HG03039 (cell line): ENCODE data around the gene CLASP1.
"Not testable (repeated sequence)": the region's sequence is repeated elsewhere in the genome, so short reads cannot be mapped to it uniquely, and the experiment has no call there.

Experiments
- ATAC-seq: cut with Tn5 transposase; IDR thresholded peaks from one replicate; pipeline ENCODE4 v1.9.1; 2021; ENCODE audit warnings: mild to moderate bottlenecking, moderate library complexity; ENCODE audit not compliant: unreplicated experiment

Gene CLASP1

DNA sequence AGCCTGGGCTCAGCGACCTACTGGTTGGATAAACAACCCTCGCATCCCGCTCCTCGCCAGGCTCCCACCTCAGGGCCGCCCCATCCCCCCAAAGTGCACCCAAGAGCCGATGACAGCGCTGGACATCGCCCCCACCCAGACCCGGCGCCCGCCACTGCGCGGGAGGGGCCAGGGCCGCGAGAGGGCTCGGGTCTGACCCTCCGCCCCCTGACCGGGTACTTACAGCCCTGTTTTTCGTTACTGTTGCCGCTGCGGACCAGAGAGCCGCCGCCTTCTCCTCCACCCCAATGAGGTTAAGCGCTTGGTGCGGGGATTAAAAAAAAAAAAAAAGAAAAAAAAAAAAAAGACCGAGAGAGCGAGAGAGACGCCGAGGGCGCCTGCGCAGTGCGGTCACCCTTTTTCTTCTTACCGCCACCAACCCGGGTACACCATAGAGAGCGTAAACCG lies at the start of gene CLASP1:
CLASP1 (minus strand) TSS at position 314 of the 447 bp plus-strand sequence. CDS start 43,567 bp downstream, outside the sequence.
- peak; percentile 25 for ATAC-seq

DNA sequence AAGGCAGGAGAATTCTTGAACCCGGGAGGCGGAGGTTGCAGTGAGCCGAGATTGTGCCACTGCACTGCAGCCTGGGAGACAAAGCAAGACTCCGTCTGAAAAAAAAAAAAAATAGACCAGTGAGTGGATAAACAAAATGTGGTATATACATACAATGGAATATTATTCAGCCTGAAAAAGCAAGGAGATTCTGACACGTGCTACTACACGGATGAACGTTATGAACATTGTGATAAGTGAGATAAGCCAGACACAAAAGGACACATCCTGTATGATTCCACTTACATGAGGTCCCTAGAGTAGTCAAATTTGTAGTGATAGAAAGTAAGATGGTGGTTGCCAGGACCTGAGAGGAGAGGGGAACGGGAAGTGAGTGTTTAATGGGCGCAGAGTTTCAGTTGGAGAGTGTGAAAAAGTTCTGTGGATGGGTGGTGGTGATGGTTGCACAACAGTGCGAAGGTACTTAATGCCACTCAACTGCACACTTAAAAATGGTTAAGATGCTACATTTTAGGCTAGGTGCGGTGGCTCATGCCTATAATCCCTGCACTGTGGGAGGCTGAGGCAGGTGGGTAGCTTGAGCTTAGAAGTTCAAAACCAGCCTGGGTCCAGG lies 49.2 kb upstream of the CLASP1 start:
- ATAC-seq: no peak

DNA sequence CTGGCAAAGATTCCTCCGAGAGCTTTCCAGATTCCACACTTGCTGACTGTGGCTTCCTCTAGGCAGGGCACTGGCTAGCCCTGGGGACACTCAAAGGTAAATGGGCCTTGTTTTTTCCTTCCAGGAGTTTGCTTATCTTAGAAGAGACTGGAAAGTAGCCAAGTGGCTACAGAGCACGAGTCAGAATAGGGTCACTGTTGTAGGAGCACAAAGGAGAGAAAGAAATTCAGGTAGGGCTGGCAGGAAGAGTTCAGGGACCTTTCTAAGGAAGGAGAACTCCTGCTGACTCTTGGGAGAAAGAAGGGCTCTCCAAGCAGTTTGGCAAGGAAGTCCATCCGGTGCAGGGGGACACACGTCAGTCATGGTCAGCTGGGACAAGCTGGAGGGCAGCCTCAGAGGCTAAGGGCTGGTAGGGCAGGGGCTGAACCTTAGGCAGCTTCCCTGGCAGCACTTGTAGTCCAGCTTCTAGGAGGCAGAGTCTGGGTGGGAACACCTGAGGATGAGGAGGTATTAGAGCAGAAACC lies 47.9 kb upstream of the CLASP1 start:
- ATAC-seq: no peak

DNA sequence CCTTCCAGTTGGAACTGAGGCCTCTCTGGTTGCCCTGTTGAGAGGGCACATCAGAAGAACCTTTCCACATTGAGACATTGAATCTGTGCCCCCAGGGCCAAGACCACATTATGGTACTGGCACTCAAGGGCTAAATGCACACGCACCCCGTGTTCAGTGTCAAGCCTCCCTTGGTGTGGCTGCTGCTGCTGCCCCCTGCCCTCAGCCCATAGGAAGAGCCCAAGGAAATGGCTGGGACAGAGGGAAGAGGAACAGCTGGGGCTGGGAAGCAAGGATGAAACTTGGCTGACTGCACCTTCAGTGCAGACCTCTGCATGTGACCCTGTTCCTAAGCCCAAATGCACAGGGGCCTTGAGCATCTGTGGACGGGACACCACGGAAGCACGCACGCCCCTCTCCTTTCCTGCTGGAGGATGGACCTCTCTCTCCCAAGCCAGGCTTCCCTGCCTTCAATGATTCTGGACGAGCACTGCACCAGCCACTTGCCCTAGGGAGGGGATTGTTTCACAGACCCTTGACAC lies 47.2 kb upstream of the CLASP1 start:
- ATAC-seq: no peak

DNA sequence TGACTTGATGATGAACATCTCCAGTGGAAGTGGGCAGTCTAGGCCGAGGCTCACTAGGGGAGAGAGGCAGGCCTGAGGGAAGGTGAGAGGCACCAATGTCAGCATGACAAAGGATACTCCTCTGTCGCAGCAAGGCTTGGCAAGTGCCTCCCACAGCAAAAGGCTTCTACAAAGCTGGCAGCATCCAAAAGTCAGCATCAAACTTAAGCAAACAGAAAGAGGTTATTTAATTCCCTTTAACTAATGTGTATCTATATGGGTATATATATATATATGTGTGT lies 45.8 kb upstream of the CLASP1 start:
- no peak for ATAC-seq

DNA sequence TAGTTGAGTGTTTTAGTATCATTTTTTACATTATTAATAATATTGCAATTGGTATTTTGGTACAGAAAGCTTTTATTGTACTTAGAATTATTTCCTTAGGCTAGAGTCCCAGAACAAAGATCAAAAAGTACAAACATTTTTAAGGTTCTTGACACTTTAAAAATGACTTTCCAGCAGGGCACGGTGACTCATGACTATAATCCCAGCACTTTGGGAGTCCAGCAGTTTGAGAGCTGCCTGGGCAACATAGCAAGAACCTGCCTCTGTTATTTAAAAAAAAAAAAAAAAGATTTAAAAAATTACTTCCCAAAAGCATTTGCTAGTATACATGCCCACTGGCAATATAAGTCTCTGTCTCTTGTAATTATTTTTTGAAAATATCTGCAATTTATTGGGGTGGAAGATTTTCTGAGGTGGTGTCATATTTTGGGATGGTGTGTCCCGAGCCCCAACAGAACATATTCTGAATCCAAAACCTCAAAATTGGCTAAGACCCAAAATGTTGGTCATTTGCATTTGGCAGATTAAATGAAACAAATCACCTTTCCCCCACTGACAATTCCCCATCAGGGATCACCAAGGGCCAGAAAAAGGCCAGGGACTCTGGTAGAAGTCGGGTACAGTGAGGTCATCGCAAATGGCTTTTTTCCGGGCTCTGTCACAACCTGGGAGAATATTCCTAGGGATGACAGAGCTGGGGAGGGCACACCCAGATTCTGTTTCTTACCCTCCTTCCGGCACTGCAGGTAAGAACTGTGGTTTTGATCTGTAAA lies 45.3 kb upstream of the CLASP1 start:
- no peak for ATAC-seq

DNA sequence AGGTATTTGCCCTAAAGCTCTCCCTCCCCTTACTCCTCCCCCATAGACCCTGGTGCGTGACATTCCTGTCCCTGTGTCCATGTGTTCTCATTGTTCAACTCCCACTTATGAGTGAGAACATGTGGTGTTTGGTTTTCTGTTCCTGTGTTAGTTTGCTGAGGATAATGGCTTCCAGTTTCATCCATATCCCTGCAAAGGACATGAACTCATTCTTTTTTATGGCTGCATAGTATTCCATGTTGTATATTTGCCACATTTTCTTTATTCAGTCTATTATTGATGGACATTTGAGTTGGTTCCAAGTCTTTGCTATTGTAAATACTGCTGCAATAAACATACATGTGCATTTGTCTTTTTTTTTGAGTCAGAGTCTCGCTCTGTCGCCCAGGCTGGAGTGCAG lies 41.3 kb upstream of the CLASP1 start:
- ATAC-seq: not testable (repeated sequence)

DNA sequence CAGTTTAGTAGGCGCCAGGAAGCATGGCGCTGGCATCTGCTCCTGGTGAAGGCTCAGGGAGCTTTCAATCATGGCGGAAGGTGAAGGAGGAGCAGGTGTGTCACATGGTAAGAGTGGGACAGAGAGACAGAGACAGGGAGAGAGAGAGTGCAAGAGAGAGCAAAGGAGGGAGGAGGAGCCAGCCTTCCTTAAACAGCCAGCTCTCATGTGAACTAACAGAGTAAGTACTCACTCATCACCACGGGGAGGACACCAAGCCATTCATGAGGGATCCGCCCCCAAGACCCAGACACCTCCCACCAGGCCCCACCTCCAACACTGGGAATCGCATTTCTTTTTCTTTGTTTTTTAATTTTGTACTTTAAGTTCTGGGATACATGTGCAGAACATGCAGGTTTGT lies 40.8 kb upstream of the CLASP1 start:
- ATAC-seq: no peak

DNA sequence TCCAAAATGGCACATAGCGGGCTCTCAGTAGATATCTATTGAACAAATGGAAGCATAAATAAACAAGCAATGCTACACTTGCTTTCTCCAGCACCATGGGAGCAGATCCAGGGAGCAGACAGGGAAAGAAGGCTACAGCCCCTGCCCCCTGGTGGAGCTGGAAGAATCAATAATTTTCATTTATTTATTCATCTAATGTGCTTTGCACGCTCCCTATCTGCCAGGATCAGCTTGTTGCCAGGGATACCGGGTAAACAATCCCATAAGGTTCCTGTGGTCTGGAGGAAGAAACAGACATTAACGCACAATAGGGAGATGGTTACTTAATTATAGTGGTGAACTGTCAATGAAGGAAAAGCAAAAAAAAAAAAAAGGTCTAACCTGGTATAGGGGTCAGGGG lies 40.1 kb upstream of the CLASP1 start:
- no peak for ATAC-seq

DNA sequence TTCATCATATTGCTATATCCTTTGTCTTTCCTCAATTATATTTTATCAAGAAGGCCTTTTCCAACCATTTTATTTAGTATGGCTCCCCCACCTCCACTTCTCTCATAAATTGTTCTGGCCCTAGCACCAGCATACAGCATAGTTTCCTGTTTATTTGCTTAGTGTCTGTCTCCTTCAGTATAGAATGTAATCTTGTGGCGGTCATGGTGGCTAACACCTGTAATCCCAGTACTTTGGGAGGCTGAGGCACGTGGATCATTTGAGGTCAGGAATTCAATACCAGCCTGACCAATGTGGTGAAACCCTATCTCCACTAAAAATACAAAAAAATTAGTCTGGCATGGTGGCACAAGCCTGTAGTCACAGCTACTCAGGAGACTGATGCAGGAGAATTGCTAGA lies 39.6 kb upstream of the CLASP1 start:
- no peak for ATAC-seq

DNA sequence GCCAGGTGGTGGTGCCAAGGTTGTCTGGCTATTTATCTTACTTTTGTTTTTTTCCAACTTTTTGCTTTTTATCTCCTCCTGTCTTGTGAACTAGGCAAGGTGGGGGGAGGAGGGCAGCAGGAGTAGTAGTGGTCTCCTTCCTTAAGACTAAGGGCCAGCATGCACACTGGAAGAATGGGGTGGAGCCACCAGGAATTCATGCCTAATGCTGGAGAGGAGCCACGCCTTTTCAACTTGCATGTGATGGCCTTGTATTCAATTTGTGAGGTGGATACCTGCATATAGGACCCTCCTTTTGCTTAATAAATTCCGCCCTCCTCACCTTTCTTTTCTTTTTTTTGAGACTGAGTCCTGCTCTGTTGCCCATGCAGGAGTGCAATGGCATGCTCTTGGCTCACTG lies 37.6 kb upstream of the CLASP1 start:
- ATAC-seq: no peak

DNA sequence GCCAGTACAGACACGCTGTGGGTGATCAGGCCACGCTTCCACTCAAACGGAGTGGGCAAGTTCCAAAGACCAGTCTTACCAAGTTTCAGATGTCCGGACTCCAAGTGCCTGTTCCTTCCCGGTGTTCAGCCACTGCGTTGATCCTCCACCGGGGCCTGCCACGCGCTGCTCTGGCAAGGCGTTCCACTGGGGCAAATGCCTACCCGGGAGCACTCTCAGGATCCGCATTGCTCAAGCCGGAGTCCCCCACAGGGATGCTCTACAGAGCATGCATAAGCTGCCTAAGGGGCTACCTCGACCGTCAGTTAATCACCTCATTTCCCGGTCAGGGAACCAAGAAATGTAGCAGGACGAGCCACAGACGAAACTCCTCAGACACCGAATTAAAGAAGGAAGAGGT lies 37.0 kb upstream of the CLASP1 start:
- ATAC-seq: no peak

DNA sequence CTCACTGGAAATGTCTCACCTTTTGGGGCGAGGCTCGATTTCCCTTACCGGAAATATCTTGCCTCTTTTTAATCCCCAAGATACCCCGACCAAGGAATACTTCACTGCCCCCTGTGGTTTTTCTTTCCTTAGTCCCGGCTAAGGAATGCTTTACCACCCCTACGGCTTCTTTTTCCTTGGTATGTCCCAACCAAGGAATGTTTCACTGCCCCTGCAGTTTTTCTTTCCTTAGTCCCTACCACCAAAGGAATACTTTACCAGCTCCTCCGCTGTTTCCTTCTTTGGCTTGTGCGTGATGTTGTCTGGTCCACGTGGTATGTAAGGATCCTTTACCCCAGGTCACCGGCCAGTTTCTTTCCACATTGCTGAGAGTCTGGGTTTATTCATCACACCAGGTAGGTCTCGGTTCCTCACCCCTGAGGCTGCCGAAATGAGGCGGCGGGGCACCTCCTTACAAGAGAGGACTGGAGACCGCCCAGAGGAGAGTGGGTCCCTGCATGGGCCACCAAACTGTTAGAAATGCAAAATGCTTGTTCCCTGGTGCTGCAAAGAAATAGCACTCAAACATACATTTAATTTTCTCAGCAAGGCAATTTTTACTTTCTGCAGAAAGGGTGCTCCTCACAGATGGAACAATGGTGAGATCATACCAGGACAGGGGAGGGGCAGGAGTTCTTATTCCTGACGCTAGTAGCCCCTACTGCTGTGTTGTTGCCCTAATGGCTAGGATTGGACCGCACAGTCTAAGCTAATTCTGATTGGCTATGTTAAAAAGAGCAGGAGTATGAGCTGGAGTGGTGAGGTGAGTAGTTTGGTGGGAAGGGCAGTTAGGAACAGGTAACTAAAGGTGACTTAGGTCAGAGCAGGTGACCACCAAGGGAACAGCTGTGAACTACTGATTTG lies 33.4 kb upstream of the CLASP1 start:
- ATAC-seq: no peak

DNA sequence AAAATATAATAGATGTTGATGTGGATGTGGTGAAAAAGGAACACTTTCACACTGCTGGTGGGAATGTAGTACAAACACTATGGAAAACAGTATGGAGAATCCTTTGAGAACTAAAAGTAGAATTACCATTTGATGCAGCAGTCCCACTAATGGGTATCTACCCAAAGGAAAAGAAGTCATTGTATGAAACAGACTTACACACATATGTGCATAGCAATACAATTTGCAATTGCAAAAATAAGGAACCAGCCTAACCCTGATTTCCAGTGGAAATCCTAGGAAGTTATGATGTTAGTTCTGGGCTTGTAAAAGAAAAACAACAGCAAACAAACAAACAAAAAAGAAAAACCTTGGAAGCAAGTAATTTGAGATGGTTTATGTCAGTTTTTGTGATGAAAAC lies 28.6 kb upstream of the CLASP1 start:
- no peak for ATAC-seq

DNA sequence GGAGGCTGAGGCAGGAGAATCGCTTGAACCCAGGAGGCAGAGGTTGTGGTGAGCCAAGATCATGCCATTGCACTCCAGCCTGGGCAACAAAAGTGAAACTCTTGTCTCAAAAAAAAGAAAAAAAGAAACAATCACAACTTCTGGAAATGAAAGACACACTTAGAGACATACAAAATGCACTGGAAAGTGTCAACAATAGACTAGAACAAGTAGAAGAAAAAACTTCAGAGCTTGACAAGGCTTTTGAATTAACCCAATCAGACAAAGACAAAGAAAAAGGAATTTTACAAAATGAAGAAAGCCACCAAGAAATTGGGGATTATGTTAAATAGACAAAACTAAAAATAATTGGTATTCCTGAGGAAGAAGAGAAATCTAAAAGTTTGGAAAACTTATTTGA lies 22.4 kb upstream of the CLASP1 start:
- not testable (repeated sequence) for ATAC-seq

DNA sequence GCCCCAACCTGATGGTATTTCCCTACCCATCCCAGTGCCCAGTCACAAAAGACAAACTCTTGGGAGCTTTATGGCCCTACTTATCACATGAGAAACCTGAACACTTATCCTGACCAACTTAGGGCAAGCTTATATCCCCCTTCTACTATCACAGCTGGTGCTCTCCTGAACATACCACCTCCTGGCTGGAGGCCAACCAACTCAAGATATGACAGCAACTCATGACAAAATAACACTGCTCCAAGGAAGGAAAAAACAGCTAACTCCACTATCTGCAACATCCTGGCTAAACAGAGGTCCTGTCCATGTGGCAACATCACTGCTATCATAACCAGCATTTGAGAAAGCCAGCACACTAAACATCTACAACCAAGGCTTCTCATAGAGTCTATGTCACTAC lies 20.9 kb upstream of the CLASP1 start:
- no peak for ATAC-seq

DNA sequence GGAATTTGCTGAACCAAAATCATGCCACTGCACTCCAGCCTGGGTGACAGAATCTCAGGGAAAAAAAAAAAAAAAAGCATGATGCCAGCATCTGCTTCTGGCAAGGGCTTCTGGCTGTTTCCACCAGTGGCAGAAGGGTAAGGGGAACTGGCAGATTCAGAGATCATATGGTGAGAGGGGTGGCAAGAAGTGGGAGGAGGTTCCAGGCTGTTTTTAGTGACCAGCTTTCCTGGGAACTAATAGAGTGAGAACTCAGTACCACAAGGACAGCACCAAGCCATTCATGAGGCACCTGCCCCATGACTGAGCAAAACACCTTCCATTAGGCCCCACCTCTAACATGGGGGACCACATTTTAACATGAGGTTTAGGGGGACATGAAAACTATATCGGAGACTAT lies 18.4 kb upstream of the CLASP1 start:
- no peak for ATAC-seq

DNA sequence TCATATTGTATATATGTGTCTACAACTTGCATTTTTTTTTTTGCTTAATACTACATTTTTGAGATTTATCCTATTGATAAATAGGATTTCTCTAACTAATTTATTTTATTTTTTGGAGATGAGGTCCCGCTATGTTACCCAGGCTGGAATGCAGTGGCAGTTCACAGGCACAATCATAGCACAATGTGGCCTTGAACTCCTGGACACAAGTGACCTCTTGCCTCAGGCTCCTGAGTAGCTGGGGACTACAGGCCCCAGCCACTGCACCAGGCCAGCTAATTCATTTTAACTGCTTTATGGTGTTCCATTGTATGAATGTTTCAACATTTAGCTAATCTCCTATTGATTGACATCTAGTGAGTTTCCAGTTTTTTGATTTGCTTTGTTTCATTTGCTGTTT lies 16.8 kb upstream of the CLASP1 start:
- ATAC-seq: no peak

DNA sequence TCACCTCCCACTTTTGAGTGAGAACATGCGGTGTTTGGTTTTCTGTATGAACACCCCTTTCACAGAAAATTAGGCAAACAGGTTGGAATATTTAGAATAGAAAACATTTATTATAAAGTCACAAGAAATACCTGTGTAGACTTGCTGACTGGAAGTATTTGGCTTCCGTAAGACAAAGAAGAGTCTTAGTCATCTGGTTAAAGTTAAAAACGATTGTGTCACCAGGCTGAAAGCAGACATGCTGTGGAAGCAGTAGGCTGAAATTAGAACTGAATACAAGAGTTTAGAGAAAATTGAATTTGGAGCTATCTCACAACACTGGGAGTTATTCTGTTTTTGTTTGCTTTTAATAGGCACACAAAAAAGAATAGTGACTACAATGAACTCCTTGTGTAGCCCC lies 16.2 kb upstream of the CLASP1 start:
- no peak for ATAC-seq

DNA sequence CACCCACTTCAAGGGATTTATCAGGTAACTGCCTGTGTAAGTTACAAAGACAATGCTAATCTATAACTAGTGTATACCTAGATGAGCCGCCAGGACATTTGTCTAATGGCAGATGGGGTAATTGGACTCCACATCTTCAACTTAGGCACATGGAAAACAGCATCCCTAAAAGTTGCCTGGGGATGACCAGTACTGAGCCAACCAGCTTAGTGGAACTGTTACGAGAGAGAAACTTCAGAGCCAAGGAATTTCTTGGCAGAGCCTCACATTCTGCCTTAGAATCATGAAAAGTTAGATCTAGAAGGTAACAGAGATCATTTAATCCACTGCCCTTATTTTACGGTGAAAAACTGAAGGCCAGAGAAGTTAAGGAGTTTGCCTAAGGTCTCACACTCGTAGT lies 15.5 kb upstream of the CLASP1 start:
- no peak for ATAC-seq

DNA sequence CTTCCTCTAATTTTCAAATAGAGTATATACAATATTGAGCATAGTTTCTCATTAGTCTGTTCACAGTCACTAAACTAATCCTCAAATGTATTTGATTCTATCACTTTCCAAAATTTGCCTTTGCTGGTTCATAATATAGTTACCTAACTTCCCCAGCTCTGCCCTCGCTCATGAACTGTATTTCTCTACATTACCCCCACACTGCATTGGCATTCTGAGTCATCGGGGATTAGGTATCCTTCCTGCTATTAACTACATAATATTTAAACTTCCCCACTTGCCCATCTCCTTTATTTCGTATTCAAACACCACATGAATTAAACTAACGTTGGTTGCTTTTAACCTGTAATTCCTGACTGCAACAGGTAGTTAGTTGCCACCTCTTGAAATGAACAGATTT lies 14.8 kb upstream of the CLASP1 start:
- no peak for ATAC-seq
